HepG2 (cell line): ENCODE results near the gene NMNAT3. TPM values are rescaled to one million over a fixed set of nuclear protein-coding genes. Genes with fewer than 3 reads are reported as not detected.

Experiments used
- ATAC-seq: fragments of 200-7000 bp; cut with Tn5 transposase; 3 replicates; pipeline ENCODE4 v1.9.1; 2020; ENCODE audit warnings: mild to moderate bottlenecking, moderate library complexity
- BruUV-seq: library from RNA; stranded (reverse); fragments of 400-500 nt; replicated peaks from 2 replicates; lab custom pipeline; 2021; lab: Mats Ljungman, UMichigan
- CTCF ChIA-PET: fragments of 300-600 bp; formaldehyde crosslinking; extraction: SDS; loops from one replicate; lab custom pipeline; 2021; ENCODE audit warnings: low total read pairs, inconsistent platforms, low intra/inter-chr PET ratio; lab: Yijun Ruan, JAX
- POLR2A ChIA-PET: fragments of 350-600 bp; sonication (Branson Sonifier 250); formaldehyde crosslinking; loops from one replicate; lab custom pipeline; 2020; ENCODE audit warnings: antibody characterized with exemption, inconsistent platforms; lab: Yijun Ruan, JAX
- DNase-seq: peaks from one replicate; pipeline ENCODE4 v3.0.0-alpha.2; 2015; ENCODE audit warnings: low spot score
- FAIRE-seq: peaks from 3 replicates; lab custom pipeline; 2011; peaks lifted over from hg19 to GRCh38; lab: Jason Lieb, UNC
- H2AFZ ChIP-seq: one replicate; pipeline ENCODE4 v1.6.1; 2011; ENCODE audit warnings: low read length, inconsistent platforms
- H3K27ac ChIP-seq: fragments of 300-600 bp; 3 replicates; pipeline ENCODE4 v1.8.0; 2011; ENCODE audit warnings: mixed run types, mild to moderate bottlenecking, mixed read lengths, low read length, inconsistent platforms; ENCODE audit not compliant: insufficient read depth; ENCODE audit errors: extremely low read length
- H3K27me3 ChIP-seq, 2 experiments: fragments of 200-600 bp in 1 of 2; 2 replicates in 1 of 2; 3 replicates in 1 of 2; pipeline versions ENCODE4 v1.6.0 to v1.8.0; 2011; ENCODE audit warnings: low read length in 2 of 2, mild to moderate bottlenecking in 2 of 2, moderate library complexity in 2 of 2, inconsistent platforms in 1 of 2; ENCODE audit not compliant: insufficient read depth in 2 of 2, control insufficient read depth in 1 of 2
- H3K36me3 ChIP-seq, 2 experiments: fragments of 200-600 bp in 1 of 2; replicated peaks in 1 of 2; 2 replicates in 1 of 2; 3 replicates in 1 of 2; pipeline versions ENCODE4 v1.5.1 to v1.8.0; 2011; ENCODE audit warnings: low read length in 2 of 2, inconsistent platforms in 1 of 2; ENCODE audit not compliant: insufficient read depth in 2 of 2, control insufficient read depth in 1 of 2
- H3K4me1 ChIP-seq: 2 replicates; pipeline ENCODE4 v1.5.1; 2012; ENCODE audit warnings: low read length, inconsistent platforms; ENCODE audit not compliant: insufficient read depth
- H3K4me2 ChIP-seq: 2 replicates; pipeline ENCODE4 v1.6.0; 2011; ENCODE audit warnings: low read depth, low read length, inconsistent platforms
- H3K4me3 ChIP-seq, 3 experiments: fragments of 200-600 bp in 1 of 3; sonication (generic), shearing (Covaris generic) in 1 of 3; replicated peaks in 1 of 3; 2 replicates each; pipeline ENCODE4 v1.5.1; 2011 to 2016; ENCODE audit warnings: low read length in 3 of 3, inconsistent platforms in 2 of 3, low read depth in 2 of 3, mild to moderate bottlenecking in 2 of 3, control low read depth in 1 of 3, mixed read lengths in 1 of 3; ENCODE audit not compliant: insufficient read depth in 1 of 3
- H3K79me2 ChIP-seq: one replicate; pipeline ENCODE4 v1.6.1; 2011; ENCODE audit warnings: low read length, inconsistent platforms; ENCODE audit not compliant: insufficient read depth
- H3K9ac ChIP-seq: 2 replicates; pipeline ENCODE4 v1.6.0; 2011; ENCODE audit warnings: mild to moderate bottlenecking, low read depth, low read length, inconsistent platforms; ENCODE audit not compliant: insufficient read depth
- H3K9me3 ChIP-seq: 2 replicates; pipeline ENCODE4 v1.5.1; 2012; ENCODE audit warnings: mild to moderate bottlenecking, low read length
- H4K20me1 ChIP-seq: 2 replicates; pipeline ENCODE4 v1.6.0; 2011; ENCODE audit warnings: inconsistent platforms, mild to moderate bottlenecking, low read length, moderate library complexity; ENCODE audit not compliant: insufficient read depth
- FUBP1 ChIP-seq: sonication (generic); formaldehyde crosslinking; IDR thresholded peaks from 2 replicates; pipeline ENCODE4 v1.5.1; 2020; ENCODE audit warnings: missing genetic modification reagents, mild to moderate bottlenecking, borderline replicate concordance
- IRF2 ChIP-seq: IDR thresholded peaks from 2 replicates; pipeline ENCODE4 v1.6.1; 2018; ENCODE audit warnings: missing genetic modification reagents, missing compliant biosample characterization
- MXI1 ChIP-seq: IDR thresholded peaks from 3 replicates; pipeline ENCODE4 v1.6.1; 2012; ENCODE audit warnings: low read depth, low read length, inconsistent platforms, borderline replicate concordance
- NFE2L2 ChIP-seq: fragments of 150-350 bp; IDR thresholded peaks from 2 replicates; pipeline ENCODE4 v1.6.1; 2014; ENCODE audit warnings: low read length
- NFKBIZ ChIP-seq: IDR thresholded peaks from 2 replicates; pipeline ENCODE4 v1.6.1; 2018; ENCODE audit warnings: missing genetic modification reagents, missing compliant biosample characterization
- PRDM15 ChIP-seq: sonication (generic); formaldehyde crosslinking; IDR thresholded peaks from 2 replicates; pipeline ENCODE4 v1.4.0; 2020; ENCODE audit warnings: missing genetic modification reagents
- ZFP36 ChIP-seq: fragments of 150-350 bp; IDR thresholded peaks from 2 replicates; pipeline ENCODE4 v1.6.1; 2018; ENCODE audit warnings: borderline replicate concordance, low read length, low read depth; ENCODE audit not compliant: partially characterized antibody
- ZMYM4 ChIP-seq: sonication (generic); formaldehyde crosslinking; IDR thresholded peaks from 2 replicates; pipeline ENCODE4 v1.8.1; 2023; ENCODE audit warnings: mild to moderate bottlenecking, missing genetic modification reagents
- ZNF17 ChIP-seq: sonication (generic); formaldehyde crosslinking; IDR thresholded peaks from 2 replicates; pipeline ENCODE4 v1.5.0; 2020; ENCODE audit warnings: mild to moderate bottlenecking, missing genetic modification reagents
- ZNF333 ChIP-seq: sonication (generic); formaldehyde crosslinking; IDR thresholded peaks from 2 replicates; pipeline ENCODE4 v1.4.0; 2020; ENCODE audit warnings: mild to moderate bottlenecking, missing genetic modification reagents, borderline replicate concordance
- ZNF703 ChIP-seq: sonication (generic); formaldehyde crosslinking; IDR thresholded peaks from 2 replicates; pipeline ENCODE4 v1.5.1; 2020; ENCODE audit warnings: missing genetic modification reagents, mild to moderate bottlenecking, moderate library complexity, borderline replicate concordance
- ZNF737 ChIP-seq: sonication (generic); formaldehyde crosslinking; IDR thresholded peaks from 2 replicates; pipeline ENCODE4 v1.5.0; 2020; ENCODE audit warnings: missing genetic modification reagents, mild to moderate bottlenecking, borderline replicate concordance
- ZNF784 ChIP-seq: sonication (generic); formaldehyde crosslinking; IDR thresholded peaks from 2 replicates; pipeline ENCODE4 v1.5.1; 2020; ENCODE audit warnings: missing genetic modification reagents, mild to moderate bottlenecking, borderline replicate concordance
- WGBS: methylation state at CpG from one replicate; pipeline ENCODE4 v1.1.6; 2017; ENCODE audit warnings: low lambda C conversion rate; 5-methylcytosine and 5-hydroxymethylcytosine counted together
- in situ Hi-C: cut with HindIII; loops from 2 replicates; pipeline ENCODE4 v1.10.0; 2017; ENCODE audit warnings: low pct_unique_long_range_greater_than_20kb; ENCODE audit not compliant: extremely low pct_ligation_motif_present
- intact Hi-C: fragments of 100-400 bp; cut with micrococcal nuclease; formaldehyde crosslinking; loops from one replicate; pipeline ENCODE4 v1.10.0; 2022; ENCODE audit not compliant: unreplicated experiment
- polyA plus RNA-seq, 8 experiments: library from polyadenylated mRNA; depleted of rRNA in 3 of 8; stranded (reverse) in 7 of 8; unstranded in 1 of 8; fragments of >200 nt; fragmentation: Illumina TruSeq in 4 of 8; extraction: Trizol in 4 of 8; gene quantifications; 2 replicates each; pipeline versions ENCODE4 v1.2.1 to v1.2.3, GENCODE V29; 2011 to 2016; ENCODE audit warnings: low read depth in 4 of 8, missing spikeins in 1 of 8, mixed read lengths in 1 of 8; ENCODE audit not compliant: insufficient read depth in 1 of 8
- total RNA-seq, 5 experiments: library from RNA; depleted of rRNA; stranded (reverse); fragments of >200 nt; fragmentation: Illumina TruSeq; extraction: Trizol; gene quantifications; 2 replicates each; pipeline ENCODE4 v1.2.3, GENCODE V29; 2016; ENCODE audit warnings: low read depth in 1 of 5

Gene NMNAT3
- total and polyA plus RNA-seq, 2 of the 13 experiments (the other 11 are each of a cell fraction or from before 2014, with no cell fraction given) = 6.1 to 7.0 TPM

GRCh38 chr3:139548801-139549200 is 129.0 kb downstream of the NMNAT3 start:
- H3K27ac ChIP-seq = no peak overlapping the region
- FAIRE-seq (no peak), DNase-seq (no peak), ATAC-seq (no peak; the same call in 2 of the 3 replicates)
- no peaks in the 10 kb centered on the region; a peak in 1 of 5 replicates for H3K27me3 ChIP-seq
- no peak for TF ChIP-seq ZNF737 (CRISPR knock-in tag)
- TF ChIP-seq FUBP1 = no peak
- TF ChIP-seq ZNF17 (CRISPR knock-in tag) = no peak
- TF ChIP-seq NFKBIZ = no peak
- no peak for TF ChIP-seq MXI1
- no peak for TF ChIP-seq PRDM15
- TF ChIP-seq ZNF784 (CRISPR knock-in tag) = no peak
- no peak for TF ChIP-seq ZNF703 (CRISPR knock-in tag)
- no peak for TF ChIP-seq IRF2
- TF ChIP-seq ZNF333 (CRISPR knock-in tag) = no peak
- TF ChIP-seq NFE2L2 = no peak
- TF ChIP-seq ZFP36 = no peak
- TF ChIP-seq ZMYM4 = no peak
- no peaks in the 10 kb centered on the region for H3K9me3 ChIP-seq
- no TSS peak for BruUV-seq
- H3K4me3 ChIP-seq = no peak overlapping the region
- no peak overlapping the region for H3K4me2 ChIP-seq
- WGBS = 0% methylated on average over 3 of the region's 5 CpGs
- in situ Hi-C loops (no loop called here), intact Hi-C loops (no loop called here)
- H2AFZ ChIP-seq = no peak overlapping the region
- H4K20me1 ChIP-seq = no peaks in the 10 kb centered on the region
- ChIA-PET POLR2A (no interaction called here), CTCF (no interaction called here)
- H3K4me1 ChIP-seq = no peaks in the 10 kb centered on the region
- no peaks in the 10 kb centered on the region for H3K36me3 ChIP-seq
- no peaks in the 10 kb centered on the region for H3K79me2 ChIP-seq
- H3K9ac ChIP-seq = no peak overlapping the region
